Fibroblast of mammary gland (primary cell): Measurements from ENCODE around the gene IFT22.
"Not testable (repeated sequence)": the region's sequence is repeated elsewhere in the genome, so short reads cannot be mapped to it uniquely, and the experiment has no call there.

Source experiments
- DNase-seq: peaks from one replicate; pipeline ENCODE4 v3.0.0-alpha.2; 2010; ENCODE audit warnings: low read depth
- H3K4me3 ChIP-seq: 2 replicates; pipeline ENCODE4 v1.5.1; 2011; ENCODE audit warnings: low read depth, mild to moderate bottlenecking, low read length, moderate library complexity; ENCODE audit not compliant: control insufficient read depth
- TF ChIP-seq, protein P1 (sequence below): conservative IDR thresholded peaks from 2 replicates; pipeline ENCODE4 v1.5.1; 2011; ENCODE audit warnings: low read depth, low read length, inconsistent platforms; ENCODE audit not compliant: control insufficient read depth, insufficient read depth

IFT22 gene

DNA sequence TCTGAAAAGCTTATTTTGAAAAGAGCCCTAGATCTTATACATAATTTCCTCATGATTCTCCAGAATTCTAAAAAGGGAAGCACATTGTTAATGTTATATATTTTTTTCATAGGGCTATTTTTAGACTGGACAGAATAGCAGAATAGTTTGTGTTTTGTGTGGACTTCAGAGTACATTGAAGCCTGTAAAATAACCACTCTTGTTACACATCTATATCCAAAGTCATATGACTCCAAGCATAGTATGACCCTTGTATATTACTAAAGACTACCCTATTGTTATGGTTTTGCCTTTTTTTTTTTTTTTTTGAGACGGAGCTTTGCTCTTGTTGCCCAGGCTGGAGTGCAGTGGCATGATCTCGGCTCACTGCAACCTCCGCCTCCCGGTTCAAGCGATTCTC is 50.6 kb downstream of the IFT22 start:
- no peak overlapping the region for H3K4me3 ChIP-seq
- DNase-seq, result no peak
- TF ChIP-seq, protein P1, sequence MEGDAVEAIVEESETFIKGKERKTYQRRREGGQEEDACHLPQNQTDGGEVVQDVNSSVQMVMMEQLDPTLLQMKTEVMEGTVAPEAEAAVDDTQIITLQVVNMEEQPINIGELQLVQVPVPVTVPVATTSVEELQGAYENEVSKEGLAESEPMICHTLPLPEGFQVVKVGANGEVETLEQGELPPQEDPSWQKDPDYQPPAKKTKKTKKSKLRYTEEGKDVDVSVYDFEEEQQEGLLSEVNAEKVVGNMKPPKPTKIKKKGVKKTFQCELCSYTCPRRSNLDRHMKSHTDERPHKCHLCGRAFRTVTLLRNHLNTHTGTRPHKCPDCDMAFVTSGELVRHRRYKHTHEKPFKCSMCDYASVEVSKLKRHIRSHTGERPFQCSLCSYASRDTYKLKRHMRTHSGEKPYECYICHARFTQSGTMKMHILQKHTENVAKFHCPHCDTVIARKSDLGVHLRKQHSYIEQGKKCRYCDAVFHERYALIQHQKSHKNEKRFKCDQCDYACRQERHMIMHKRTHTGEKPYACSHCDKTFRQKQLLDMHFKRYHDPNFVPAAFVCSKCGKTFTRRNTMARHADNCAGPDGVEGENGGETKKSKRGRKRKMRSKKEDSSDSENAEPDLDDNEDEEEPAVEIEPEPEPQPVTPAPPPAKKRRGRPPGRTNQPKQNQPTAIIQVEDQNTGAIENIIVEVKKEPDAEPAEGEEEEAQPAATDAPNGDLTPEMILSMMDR, result no peak

DNA sequence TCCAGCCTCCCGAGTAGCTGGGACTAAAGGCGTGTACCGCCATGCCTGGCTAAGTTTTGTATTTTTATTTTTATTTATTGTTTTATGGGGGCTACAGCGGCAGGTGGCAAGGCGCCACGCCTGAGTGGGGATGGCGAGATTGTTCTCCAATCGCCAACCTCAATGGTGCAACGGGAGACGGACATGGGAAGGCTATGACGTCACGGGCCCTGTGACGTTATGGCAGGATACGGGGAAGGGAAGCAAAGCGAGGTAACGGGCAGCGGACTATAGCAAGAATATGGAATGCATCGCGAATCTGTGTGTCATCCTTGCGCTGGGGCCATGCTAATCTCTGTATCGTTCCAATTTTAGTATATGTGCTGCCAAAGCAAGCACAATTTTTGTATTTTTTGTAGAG is 51.9 kb downstream of the IFT22 start:
- TF ChIP-seq, protein P1, result no peak
- DNase-seq, result no peak
- no peak overlapping the region for H3K4me3 ChIP-seq

DNA sequence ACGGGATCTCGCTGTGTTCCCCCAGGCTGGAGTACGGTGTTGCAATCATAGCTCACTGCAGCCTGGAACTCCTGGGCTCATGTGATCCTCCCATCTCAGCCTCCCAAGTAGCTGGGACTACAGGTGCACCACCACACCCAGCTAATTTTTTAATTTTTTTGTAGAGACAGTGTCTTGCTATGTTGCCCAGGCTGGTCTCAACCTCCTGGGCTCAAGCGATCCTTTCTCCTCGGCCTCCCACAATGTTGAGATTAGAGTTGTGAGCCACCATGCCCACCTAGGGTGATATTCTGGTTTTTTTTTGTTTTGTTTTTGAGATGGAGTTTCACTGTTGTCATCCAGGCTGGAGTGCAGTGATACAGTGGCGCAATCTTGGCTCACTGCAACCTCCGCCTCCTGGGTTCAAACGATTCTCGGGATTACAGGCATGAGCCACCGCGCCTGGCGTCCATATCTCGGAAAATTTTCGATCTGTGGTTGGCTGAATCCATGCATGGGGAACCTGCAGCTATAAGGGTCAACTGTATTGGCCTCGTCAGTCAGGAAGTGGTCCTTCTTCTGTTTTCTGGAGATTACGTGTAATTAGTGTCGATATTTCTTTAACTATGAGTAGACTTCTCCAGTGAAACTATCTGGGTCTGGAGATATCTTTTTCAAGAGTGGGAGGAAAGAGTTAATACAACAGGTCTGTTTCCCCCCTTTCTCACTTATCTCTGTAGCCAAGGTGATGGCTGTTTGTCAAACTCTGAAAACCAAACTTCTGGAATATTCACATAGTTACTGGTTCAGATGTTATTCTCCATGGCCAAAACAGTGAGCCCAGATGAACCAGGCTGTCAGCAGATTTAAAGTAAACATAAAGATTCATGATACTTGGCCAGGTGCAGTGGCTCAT is 55.7 kb downstream of the IFT22 start:
- no peak overlapping the region for H3K4me3 ChIP-seq
- DNase-seq, result no peak
- TF ChIP-seq, protein P1, result no peak

DNA sequence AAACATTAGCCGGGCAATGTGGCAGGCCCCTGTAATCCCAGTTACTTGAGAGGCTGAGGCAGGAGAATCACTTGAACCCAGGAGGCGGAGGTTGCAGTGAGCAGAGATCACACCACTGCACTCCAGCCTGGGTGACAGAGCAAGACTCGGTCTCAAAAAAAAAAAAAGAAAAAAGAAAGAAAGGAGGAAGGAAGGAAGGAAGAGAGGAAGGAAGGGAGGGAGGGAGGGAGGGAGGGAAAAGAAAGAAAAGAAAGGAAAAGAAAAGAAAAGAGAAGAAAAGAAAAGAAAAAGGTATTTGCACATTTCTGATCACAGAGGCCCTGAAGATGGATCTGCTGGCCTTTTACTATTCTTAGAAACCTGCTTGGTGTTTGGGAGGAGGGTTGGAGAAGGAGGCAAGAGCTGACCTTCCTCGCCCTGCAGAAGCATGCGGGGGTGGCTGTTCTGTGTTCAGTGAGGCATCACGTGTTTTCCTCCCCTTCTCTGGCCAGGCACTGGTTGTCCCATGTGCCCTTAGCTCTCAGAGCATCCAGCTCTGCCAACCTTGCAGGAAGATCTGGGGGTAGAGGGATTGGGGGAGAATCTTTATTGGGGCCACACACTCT is 57.4 kb downstream of the IFT22 start:
- not testable (repeated sequence) for H3K4me3 ChIP-seq
- DNase-seq, result peak; percentile 28
